HFFc6 (cell line): ENCODE measurements around the gene NAV3. TPM values are rescaled to one million over a fixed set of nuclear protein-coding genes. Genes with fewer than 3 reads are reported as not detected.
A peak's percentile ranks its signal among the peaks of the same experiment; 100 is the strongest.

ENCODE experiments used
- DNase-seq: peaks from one replicate; pipeline ENCODE4 v3.0.0-alpha.2; 2018
- H3K27ac Mint-ChIP-seq: 2 replicates; pipeline ENCODE4 v1.8.0; 2020; ENCODE audit warnings: mild to moderate bottlenecking, mixed read lengths
- H3K27me3 Mint-ChIP-seq: 2 replicates; pipeline ENCODE4 v1.8.0; 2021; ENCODE audit warnings: mild to moderate bottlenecking, moderate library complexity, mixed read lengths; ENCODE audit not compliant: insufficient read depth
- H3K36me3 Mint-ChIP-seq: 2 replicates; pipeline ENCODE4 v1.8.0; 2021; ENCODE audit warnings: low read depth, mixed read lengths
- H3K4me1 Mint-ChIP-seq: 2 replicates; pipeline ENCODE4 v1.8.0; 2020; ENCODE audit warnings: low read depth, mixed read lengths
- H3K4me3 Mint-ChIP-seq: 2 replicates; pipeline ENCODE4 v1.8.0; 2020; ENCODE audit warnings: mild to moderate bottlenecking, moderate library complexity, mixed read lengths
- H3K9me3 Mint-ChIP-seq: 2 replicates; pipeline ENCODE4 v1.8.0; 2020; ENCODE audit warnings: mild to moderate bottlenecking, mixed read lengths
- total RNA-seq, 6 experiments: library from RNA; stranded (reverse); fragmentation: NEBNext Ultra II Directional; extraction: Animal tissue kit (Norgen Biotek cat#: 25700); gene quantifications; 2 replicates in 1 of 6; 3 replicates in 5 of 6; pipeline ENCODE4 v1.2.3, GENCODE V29; 2021
- TF ChIP-seq, protein P1 (sequence below): fragments of 200-600 bp; sonication (generic); IDR thresholded peaks from 2 replicates; pipeline ENCODE4 v1.5.0; 2021; ENCODE audit warnings: antibody characterized with exemption, mild to moderate bottlenecking

NAV3 gene
- total RNA-seq, 6 experiments from 2014 or later: 86.7 to 142 (median 107) TPM

DNA sequence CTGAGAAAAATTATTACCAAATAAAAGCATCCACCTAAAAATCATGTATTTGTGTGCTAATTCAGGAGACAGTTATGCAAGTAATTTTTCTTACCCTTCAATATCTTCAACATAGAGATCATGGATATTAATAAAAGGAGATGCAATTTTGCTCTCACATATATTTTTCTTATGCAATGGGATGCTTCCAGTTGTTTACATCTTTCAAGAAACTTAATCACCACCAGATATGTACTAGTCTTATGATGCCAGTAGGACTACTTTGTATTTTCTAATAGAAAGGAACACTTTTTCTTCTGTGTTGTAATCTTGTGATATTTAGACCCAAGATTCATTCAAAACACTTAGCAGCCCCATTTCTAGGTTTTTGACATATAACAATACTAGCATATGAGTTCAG, 107.6 kb downstream of the NAV3 start:
- Mint-ChIP-seq H3K4me3 (no peak overlapping the region), H3K36me3 (peaks cover 26% of the 10 kb centered on the region), H3K9me3 (no peaks in the 10 kb centered on the region), H3K4me1 (peaks cover 55% of the 10 kb centered on the region), H3K27me3 (no peaks in the 10 kb centered on the region), H3K27ac (peak overlapping the region; percentile 88)
- no peak for DNase-seq
- TF ChIP-seq, protein P1, sequence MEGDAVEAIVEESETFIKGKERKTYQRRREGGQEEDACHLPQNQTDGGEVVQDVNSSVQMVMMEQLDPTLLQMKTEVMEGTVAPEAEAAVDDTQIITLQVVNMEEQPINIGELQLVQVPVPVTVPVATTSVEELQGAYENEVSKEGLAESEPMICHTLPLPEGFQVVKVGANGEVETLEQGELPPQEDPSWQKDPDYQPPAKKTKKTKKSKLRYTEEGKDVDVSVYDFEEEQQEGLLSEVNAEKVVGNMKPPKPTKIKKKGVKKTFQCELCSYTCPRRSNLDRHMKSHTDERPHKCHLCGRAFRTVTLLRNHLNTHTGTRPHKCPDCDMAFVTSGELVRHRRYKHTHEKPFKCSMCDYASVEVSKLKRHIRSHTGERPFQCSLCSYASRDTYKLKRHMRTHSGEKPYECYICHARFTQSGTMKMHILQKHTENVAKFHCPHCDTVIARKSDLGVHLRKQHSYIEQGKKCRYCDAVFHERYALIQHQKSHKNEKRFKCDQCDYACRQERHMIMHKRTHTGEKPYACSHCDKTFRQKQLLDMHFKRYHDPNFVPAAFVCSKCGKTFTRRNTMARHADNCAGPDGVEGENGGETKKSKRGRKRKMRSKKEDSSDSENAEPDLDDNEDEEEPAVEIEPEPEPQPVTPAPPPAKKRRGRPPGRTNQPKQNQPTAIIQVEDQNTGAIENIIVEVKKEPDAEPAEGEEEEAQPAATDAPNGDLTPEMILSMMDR: no peak

DNA sequence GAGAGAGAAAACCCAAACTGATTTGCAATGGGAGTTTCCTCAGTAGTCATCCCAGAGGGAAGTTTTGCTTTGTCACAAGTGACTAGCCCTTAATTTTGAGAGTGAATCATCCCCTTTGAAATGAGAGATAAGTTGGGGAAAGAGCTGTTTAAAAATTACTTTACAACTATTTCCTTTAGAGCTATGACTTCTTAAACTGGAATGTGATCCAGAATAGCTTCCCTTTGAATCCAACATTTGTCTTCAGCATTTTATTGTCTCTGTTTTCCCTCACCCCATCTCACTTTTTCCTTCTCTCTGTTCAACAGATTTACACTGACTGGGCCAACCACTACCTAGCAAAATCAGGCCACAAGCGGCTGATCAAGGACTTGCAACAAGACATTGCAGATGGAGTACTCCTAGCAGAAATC, 109.3 kb downstream of the NAV3 start:
- H3K27me3 Mint-ChIP-seq: no peaks in the 10 kb centered on the region
- peaks cover 64% of the 10 kb centered on the region for H3K4me1 Mint-ChIP-seq
- peak; percentile 89 for DNase-seq
- peak overlapping the region; percentile 88 for H3K27ac Mint-ChIP-seq
- peak overlapping the region; percentile 93 for H3K4me3 Mint-ChIP-seq
- peaks cover 7% of the 10 kb centered on the region for H3K9me3 Mint-ChIP-seq
- peaks cover 43% of the 10 kb centered on the region for H3K36me3 Mint-ChIP-seq
- TF ChIP-seq, protein P1: no peak

DNA sequence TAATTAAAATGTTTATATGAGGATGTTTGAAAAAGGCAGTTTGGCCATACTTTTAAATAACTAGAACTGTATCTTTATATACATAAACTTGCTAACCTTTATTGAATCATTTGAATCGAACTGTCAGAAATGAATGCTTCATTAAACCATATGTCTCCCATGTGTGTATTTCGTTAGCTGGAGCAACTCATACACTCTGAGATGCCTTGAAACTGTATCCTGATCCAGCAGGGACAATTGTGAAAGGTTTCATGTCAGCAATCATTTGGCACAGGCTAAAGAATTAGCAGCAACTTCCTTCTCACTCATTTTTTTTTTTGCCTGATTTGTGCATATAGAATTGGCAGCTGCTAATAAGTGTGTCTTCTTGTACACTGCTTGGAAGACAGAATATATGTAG, 109.9 kb downstream of the NAV3 start:
- Mint-ChIP-seq H3K27ac (peak overlapping the region; percentile 88), H3K27me3 (no peaks in the 10 kb centered on the region), H3K36me3 (peaks cover 44% of the 10 kb centered on the region), H3K4me3 (peak overlapping the region; percentile 93), H3K4me1 (peaks cover 66% of the 10 kb centered on the region), H3K9me3 (peaks cover 7% of the 10 kb centered on the region)
- DNase-seq: peak; percentile 28
- TF ChIP-seq, protein P1: no peak

DNA sequence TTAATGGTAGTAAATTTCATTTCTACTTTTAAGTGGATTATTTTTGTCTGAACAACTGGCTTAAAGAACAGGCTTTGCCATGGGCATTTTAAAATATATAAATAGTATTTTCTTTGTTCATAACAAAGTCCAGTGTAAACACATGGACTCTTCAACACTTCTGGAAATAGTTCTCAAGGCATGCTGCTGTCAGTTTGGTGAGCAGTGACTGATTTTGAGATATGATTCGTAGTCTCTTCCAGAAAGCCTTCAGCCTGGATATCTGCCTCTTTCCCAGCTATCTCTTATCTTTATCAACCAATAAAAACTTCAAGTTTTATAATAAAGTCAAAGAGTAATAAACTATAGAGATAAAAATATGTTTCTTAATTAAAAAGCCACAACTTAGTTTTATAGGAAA, 110.7 kb downstream of the NAV3 start:
- DNase-seq: no peak
- TF ChIP-seq, protein P1: no peak
- Mint-ChIP-seq H3K27me3 (no peaks in the 10 kb centered on the region), H3K9me3 (peaks cover 7% of the 10 kb centered on the region), H3K27ac (peak overlapping the region; percentile 88), H3K36me3 (peaks cover 41% of the 10 kb centered on the region), H3K4me1 (peaks cover 64% of the 10 kb centered on the region), H3K4me3 (peak overlapping the region; percentile 93)

DNA sequence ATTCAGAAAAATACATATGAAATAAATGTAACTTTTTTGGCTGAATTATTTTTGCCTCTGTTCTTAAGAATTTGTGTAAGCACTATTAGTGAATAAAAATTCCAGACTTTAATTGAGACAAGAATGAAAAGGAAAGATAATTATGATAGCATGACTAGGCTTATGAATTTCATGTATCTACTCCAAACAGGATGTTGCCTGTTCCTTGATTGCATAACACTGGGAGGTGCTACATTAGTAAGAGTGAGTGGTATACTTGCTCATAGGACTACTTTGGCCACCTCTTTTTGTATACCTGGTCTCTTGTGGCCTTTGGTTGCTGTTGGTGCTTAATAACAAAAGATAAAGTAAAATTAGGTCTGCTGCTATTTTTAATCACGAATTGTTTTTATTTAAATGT, 112.8 kb downstream of the NAV3 start:
- Mint-ChIP-seq H3K27ac (peak overlapping the region; percentile 74), H3K27me3 (no peaks in the 10 kb centered on the region), H3K4me3 (peak overlapping the region; percentile 93), H3K4me1 (peaks cover 66% of the 10 kb centered on the region), H3K36me3 (peaks cover 41% of the 10 kb centered on the region), H3K9me3 (peaks cover 7% of the 10 kb centered on the region)
- peak; percentile 59 for DNase-seq
- TF ChIP-seq, protein P1: no peak

DNA sequence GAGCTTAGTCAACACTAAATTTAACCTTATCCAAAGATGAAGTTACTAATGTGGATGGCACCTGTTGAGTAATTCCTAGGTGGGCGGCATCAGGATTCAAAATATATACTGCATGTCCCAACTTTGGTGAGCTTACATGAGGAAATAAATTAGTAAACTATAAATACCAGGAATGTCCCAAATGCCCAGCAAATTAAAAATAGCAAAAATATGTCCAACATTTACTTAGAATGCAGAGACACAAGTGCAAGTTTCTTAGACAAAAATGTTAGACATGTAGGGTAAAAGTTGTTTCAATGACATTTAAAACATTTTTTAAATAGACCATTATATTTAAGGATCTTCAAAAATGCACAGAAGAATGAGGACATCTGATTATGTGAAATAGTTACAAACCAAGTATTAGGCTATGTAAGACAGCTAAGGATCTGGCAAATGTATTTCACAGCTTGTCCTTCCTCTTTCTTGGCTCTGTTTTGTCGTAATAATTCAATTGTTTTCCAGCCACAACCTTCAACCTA, 115.9 kb downstream of the NAV3 start:
- H3K9me3 Mint-ChIP-seq: peaks cover 24% of the 10 kb centered on the region
- peaks cover 1% of the 10 kb centered on the region for H3K27me3 Mint-ChIP-seq
- peaks cover 76% of the 10 kb centered on the region for H3K4me1 Mint-ChIP-seq
- H3K27ac Mint-ChIP-seq: peak overlapping the region; percentile 68
- H3K4me3 Mint-ChIP-seq: peak overlapping the region; percentile 82
- TF ChIP-seq, protein P1: no peak
- peak; percentile 24 for DNase-seq
- peaks cover 62% of the 10 kb centered on the region for H3K36me3 Mint-ChIP-seq
